ENCODE results near the gene ADCY7.

ADCY7 gene

DNA sequence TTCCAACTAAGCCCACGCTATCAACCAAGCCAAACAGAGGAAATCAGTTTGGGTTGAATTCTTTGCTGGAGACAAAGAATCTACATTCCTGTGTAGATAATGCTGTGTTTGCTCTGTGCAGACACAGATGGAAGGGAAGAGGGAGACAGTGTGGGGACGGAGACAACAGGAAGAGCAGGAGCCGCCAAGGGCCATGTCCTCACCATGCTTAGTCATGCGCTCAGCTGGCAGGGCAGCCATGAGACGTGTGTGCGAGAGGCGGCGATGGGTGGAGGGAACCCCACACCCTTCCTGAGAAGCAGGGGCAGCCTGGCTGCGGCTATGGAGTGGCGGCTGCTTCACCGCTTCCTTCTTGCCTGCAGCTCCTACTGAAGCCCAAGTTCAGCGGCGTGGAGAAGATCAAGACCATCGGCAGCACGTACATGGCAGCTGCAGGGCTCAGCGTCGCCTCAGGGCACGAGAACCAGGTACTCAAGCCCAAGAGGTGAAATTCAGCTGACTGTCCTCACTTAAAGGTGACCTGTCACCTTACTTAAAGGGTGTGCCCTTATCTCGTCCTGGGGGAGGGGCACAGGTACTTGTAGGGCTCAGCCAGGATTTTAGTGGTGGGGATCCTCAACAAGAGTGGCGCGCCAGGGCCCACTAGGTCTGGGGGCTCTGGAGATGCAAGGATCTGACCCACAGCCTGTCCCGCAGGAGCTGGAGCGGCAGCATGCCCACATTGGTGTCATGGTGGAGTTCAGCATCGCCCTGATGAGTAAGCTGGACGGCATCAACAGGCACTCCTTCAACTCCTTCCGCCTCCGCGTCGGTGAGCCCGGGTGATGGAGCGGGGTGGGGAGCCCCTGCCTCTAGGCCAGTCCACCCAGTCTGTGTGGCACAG, 47.5 kb downstream of the ADCY7 start:
- DNase-seq (ENCODE audit: low read depth, low spot score): no peak

DNA sequence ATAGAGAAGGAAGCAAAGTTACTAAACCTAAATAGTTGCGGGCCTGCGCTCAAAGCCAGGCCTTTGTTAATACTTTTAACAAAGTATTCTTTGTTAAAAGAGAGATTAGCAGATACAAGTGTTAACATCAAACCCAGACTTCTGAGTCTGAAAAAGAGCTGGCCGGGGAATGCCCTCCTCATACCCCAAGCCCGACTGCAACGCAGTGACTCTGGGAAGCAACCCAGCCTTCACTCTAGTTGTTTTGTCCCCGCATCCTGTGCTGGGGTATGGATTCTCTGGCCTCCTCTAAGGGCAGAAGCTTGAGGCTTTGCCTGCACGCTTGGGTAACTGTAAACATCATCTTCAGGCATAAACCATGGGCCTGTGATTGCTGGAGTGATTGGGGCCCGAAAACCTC, 48.3 kb downstream of the ADCY7 start:
- no peak for DNase-seq (ENCODE audit: low read depth, low spot score)

- DNase-seq (ENCODE audit: low read depth, low spot score): peak; percentile 36
Observed at GRCh38 chr16:50315346-50315997, 49.1 kb downstream of the ADCY7 start.

DNA sequence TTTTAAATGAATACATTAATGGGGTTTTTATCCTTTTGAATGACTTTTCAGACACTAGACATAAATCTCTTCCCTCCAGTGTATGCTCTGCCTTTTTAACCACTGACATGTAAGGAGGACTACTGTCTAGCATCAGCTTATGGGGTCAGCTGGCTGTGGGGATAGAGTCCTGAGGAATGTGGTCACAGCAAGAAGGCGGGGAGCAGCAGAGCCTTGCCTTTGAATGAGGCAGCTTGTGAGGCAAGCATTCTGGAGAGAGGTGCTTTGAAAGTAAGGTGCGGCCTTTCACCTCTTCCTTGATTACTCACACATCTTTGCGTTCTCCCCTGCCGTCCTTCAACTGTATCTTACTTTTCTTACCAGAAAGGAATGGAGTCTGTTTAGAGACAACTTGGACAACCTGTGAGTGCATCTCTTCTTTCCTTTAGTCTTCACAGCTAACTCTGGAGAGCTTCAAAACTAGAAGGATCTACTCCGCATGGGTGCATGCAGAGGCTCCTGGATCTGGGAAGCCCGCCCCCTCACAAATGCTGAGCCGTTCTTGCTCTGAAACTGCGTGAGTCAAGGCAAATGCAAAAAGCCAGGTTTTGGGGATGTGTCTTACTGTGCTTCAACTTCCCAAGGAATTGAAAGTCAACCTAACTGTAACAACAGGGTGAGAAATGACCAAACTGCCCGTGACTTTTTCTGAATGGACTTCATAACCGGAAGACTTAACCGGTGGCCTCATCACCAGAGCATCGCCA, 49.9 kb downstream of the ADCY7 start:
- DNase-seq (ENCODE audit: low read depth, low spot score): no peak

GRCh38 chr16:50316848-50317630, 50.7 kb downstream of the ADCY7 start:
- DNase-seq (ENCODE audit: low read depth, low spot score): no peak

DNA sequence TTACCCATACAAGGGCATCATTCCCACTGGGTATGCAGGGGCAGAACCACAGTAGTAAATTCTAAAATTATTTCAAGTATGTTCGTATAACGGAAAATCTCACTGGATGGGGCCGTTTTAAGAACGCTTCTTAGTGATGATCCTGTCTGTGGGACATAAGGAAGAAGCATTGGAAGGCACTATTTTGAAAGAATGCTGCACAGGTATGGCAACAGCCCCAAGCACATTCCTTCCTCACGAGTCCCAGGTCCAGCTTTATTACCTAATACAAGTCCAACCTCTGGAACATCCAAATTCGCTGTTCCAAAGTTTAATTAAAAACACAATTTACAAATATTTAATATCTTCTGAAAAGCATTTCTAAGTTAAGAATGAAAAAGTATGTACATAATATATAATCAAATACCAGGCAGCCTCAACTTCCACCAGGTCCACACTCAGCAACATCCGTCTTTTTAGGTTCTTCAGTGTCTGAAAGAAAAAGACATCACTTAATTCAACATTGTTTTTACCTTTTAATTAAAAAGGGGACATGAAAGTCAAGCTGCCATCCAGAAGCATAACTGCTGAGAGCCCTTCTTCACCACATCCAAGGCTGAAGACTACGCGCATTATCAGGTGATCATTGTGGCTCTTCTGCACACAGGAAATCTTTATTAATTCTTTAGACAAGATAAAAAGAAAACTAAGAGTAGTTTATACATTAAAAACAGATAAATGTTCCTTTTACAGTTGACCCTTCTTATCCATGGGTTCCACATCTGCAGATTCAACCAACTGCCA, 52.6 kb downstream of the ADCY7 start:
- DNase-seq (ENCODE audit: low read depth, low spot score): no peak

- no peak for DNase-seq (ENCODE audit: low read depth, low spot score)
Observed at GRCh38 chr16:50320310-50320709, 54.0 kb downstream of the ADCY7 start.

- no peak for DNase-seq (ENCODE audit: low read depth, low spot score)
Observed at GRCh38 chr16:50322333-50322732, 56.0 kb downstream of the ADCY7 start.

DNA sequence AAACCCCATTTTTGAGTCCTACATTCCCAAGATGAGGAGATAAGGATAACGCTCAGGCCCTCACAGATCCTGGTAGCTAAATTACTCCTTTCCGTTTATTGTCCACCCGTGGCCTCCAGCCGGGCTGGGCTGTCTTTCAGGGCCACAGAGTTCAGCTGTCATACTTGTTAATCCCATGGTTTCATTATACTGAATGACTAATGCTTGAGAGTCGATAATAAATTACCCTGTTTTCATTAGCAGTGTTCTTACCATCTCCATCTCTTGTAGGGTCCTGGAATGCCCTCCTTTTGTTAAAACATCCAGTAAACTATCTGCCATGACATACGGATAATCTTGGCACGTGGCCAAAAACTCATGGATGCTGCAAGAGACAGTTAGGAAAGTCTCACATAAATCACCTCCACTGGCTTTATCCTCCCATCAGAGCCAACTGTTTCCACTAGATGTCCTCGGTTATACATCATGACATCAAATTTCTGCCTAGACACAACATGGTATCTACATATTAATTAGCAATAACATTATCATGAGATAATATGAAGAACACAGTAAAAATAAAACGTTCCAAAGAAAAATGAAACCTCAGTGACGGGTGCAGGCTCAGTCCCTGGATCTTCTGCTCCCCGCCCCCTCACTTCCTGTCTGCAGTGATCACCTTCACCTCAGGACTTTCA, 57.1 kb downstream of the ADCY7 start:
- no peak for DNase-seq (ENCODE audit: low read depth, low spot score)

- no peak for DNase-seq (ENCODE audit: low read depth, low spot score)
Observed at GRCh38 chr16:50324345-50324744, 58.0 kb downstream of the ADCY7 start.

DNA sequence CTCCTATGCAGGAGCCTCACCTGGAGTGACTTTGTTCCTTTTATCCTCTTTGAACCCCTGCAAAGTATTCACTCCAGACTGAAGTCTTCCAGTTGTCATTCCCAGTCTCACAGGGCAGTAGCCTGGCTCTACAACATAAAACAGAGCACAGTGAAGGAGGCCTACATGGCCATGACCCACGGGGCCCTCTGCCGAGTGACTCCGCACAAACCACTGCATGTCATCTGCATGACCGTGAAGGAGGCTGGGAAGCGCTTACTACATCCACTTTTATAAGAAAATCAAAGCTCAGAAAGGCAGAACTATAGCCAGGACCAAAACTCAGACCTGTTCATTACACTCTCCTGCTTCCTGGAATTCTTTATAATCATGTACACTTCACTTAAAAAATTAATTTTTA, 59.9 kb downstream of the ADCY7 start:
- DNase-seq (ENCODE audit: low read depth, low spot score): no peak

GRCh38 chr16:50326835-50327465, 60.6 kb downstream of the ADCY7 start:
- no peak for DNase-seq (ENCODE audit: low read depth, low spot score)

GRCh38 chr16:50329446-50330189, 63.3 kb downstream of the ADCY7 start:
- peak; percentile 61 for DNase-seq (ENCODE audit: low read depth, low spot score)

- no peak for DNase-seq (ENCODE audit: low read depth, low spot score)
Observed at GRCh38 chr16:50331570-50331969, 65.2 kb downstream of the ADCY7 start.

- DNase-seq (ENCODE audit: low read depth, low spot score): no peak
Observed at GRCh38 chr16:50332599-50332998, 66.2 kb downstream of the ADCY7 start.

DNA sequence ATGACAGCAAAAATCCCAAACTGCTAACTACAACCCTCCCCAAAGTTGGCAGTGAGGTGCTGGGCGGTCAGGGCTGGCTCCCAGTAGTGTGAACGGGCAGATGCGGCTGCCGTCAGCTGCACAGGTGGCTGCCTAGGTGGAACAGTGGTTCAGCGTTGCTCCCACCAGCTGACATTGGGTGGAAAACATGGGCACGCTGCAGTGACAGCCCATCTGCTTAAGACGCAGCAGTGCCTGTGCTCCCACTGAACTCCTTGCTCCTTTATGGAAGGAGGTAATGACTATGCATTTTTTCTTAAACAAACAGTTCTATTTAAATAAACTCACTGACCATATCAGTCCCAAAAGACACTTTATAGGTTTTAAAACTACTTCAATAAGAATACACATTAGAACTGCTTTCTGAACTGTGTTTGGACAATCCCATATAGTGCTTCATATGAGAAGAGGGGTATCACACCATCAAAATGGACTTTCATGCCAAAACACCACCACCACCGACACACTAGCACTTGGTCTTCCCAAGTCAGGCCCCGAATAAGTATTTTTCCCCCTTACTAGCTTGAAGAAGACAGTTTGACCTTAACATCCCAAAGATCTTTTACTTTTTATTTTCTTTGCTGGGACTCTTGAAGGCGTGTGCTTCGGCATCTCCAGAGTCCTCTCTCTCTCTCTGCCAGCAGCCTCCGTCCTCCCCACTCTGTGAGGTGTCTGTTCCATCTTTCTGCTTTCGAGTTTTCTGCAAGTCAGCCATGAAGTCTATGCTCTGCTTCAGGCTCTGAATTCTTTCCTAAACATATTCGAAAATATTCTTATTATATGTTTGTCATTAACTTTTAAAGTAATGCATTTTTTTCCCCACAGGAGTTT, 68.0 kb downstream of the ADCY7 start:
- DNase-seq (ENCODE audit: low read depth, low spot score): no peak

DNA sequence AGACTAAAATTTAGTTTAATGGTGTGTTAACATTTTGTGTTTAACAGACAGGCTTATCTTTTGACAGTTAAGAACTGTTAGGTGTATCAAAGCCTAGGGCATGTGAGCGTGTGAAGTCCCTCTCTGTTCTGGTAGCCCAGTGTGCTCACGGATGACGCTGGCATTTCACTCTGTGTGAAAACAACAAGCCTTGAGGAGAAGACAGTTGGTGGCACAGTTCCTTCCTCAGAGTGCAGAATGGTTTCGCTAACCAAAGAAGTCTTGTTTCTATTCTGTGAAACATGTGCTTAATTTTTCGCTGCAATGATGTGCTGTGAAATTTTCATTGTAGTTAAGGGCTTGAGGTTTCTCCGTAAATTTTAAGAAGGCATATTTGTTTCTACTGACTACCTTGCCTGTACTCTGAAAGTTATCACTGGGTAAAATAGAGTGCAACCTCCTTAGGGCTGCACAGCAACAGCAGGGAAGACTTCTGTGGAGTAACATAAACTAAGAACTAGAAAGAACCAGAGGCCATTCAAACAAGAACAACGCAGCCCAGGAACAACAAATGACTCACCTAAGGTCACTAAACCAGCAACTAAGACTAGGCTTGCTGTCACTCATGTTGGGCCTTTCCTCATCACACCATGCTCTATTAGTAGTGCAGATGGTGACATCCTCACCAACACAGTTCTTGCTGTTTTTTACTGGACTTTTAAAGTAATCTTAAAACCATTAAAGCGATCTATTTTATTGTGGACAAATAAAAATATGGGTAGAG, 69.0 kb downstream of the ADCY7 start:
- no peak for DNase-seq (ENCODE audit: low read depth, low spot score)
